K562 (cell line): ENCODE results near the gene EXOC3L1. TPM values are rescaled to one million over a fixed set of nuclear protein-coding genes. Genes with fewer than 3 reads are reported as not detected.
A peak's percentile ranks its signal among the peaks of the same experiment; 100 is the strongest.

ENCODE experiments used
- ATAC-seq: fragments of 200-7000 bp; cut with Tn5 transposase; 3 replicates; pipeline ENCODE4 v1.9.1; 2020; ENCODE audit warnings: moderate library complexity
- Bru-seq: library from RNA; stranded (reverse); fragments of 400-500 nt; gene quantifications from one replicate; lab custom pipeline; 2021; lab: Mats Ljungman, UMichigan
- BruChase-seq, 2 experiments: library from RNA; stranded (reverse); fragments of 400-500 nt; gene quantifications; one replicate each; lab custom pipeline; 2021; lab: Mats Ljungman, UMichigan
- BruUV-seq: library from RNA; stranded (reverse); fragments of 400-500 nt; replicated peaks from 2 replicates; lab custom pipeline; 2021; lab: Mats Ljungman, UMichigan
- CTCF ChIA-PET: fragments of 300-600 bp; formaldehyde crosslinking; extraction: SDS; loops from one replicate; lab custom pipeline; 2021; ENCODE audit warnings: low intra/inter-chr PET ratio; lab: Yijun Ruan, JAX
- POLR2A ChIA-PET: fragments of 300-600, 350-650 bp; sonication (Branson Sonifier 250); formaldehyde crosslinking; extraction: SDS; loops from one replicate; lab custom pipeline; 2021; ENCODE audit warnings: antibody characterized with exemption, inconsistent platforms; lab: Yijun Ruan, JAX
- DNase-seq, 4 experiments: peaks; one replicate each; pipeline versions ENCODE4 v3.0.0 to v3.0.0-alpha.2; 2011 to 2018; ENCODE audit warnings: low spot score in 3 of 4, mixed read lengths in 3 of 4; ENCODE audit errors: extremely low read depth in 1 of 4
- FAIRE-seq: peaks from 2 replicates; lab custom pipeline; 2011; peaks lifted over from hg19 to GRCh38; lab: Jason Lieb, UNC
- H2AFZ ChIP-seq: 2 replicates; pipeline ENCODE4 v1.6.0; 2011; ENCODE audit warnings: low read depth, low read length, control low read depth, inconsistent platforms
- H3K27ac ChIP-seq: fragments of 200-600 bp; 3 replicates; pipeline ENCODE4 v1.8.0; 2011; ENCODE audit warnings: low read depth, mild to moderate bottlenecking, control low read depth, inconsistent platforms, low read length, moderate library complexity, mixed read lengths; ENCODE audit errors: extremely low read depth
- H3K27me3 ChIP-seq, 2 experiments: fragments of 300-600 bp in 1 of 2; 2 replicates in 1 of 2; 3 replicates in 1 of 2; pipeline versions ENCODE4 v1.6.0 to v1.8.0; 2011; ENCODE audit warnings: inconsistent platforms in 2 of 2, low read length in 2 of 2, mild to moderate bottlenecking in 1 of 2, mixed read lengths in 1 of 2, moderate library complexity in 1 of 2; ENCODE audit not compliant: control insufficient read depth in 2 of 2, insufficient read depth in 2 of 2
- H3K36me3 ChIP-seq: fragments of 300-600 bp; 3 replicates; pipeline ENCODE4 v1.8.0; 2011; ENCODE audit warnings: mild to moderate bottlenecking, low read length, inconsistent platforms; ENCODE audit not compliant: control insufficient read depth, insufficient read depth
- H3K4me1 ChIP-seq, 2 experiments: fragments of 200-600 bp in 1 of 2; replicated peaks in 1 of 2; 2 replicates in 1 of 2; 3 replicates in 1 of 2; pipeline versions ENCODE4 v1.5.1 to v1.8.0; 2011; ENCODE audit warnings: inconsistent platforms in 2 of 2, low read length in 2 of 2, mild to moderate bottlenecking in 1 of 2, mixed read lengths in 1 of 2, moderate library complexity in 1 of 2; ENCODE audit not compliant: control insufficient read depth in 2 of 2, insufficient read depth in 2 of 2
- H3K4me2 ChIP-seq: 2 replicates; pipeline ENCODE4 v1.6.1; 2011; ENCODE audit warnings: low read length, control low read depth, inconsistent platforms, mixed read lengths; ENCODE audit not compliant: insufficient read depth
- H3K4me3 ChIP-seq: fragments of 200-600 bp; sonication (generic), shearing (Covaris generic); 2 replicates; pipeline ENCODE4 v1.5.1; 2016; ENCODE audit warnings: control low read depth, inconsistent platforms
- H3K79me2 ChIP-seq: fragments of 200-600 bp; 3 replicates; pipeline ENCODE4 v1.8.0; 2011; ENCODE audit warnings: low read length, inconsistent platforms; ENCODE audit not compliant: control insufficient read depth, insufficient read depth
- H3K9ac ChIP-seq, 2 experiments: 2 replicates each; pipeline versions ENCODE4 v1.6.0 to v1.6.1; 2011; ENCODE audit warnings: low read depth in 2 of 2, low read length in 2 of 2, control low read depth in 1 of 2, inconsistent platforms in 1 of 2, mild to moderate bottlenecking in 1 of 2, mixed read lengths in 1 of 2; ENCODE audit not compliant: insufficient read depth in 1 of 2
- H3K9me1 ChIP-seq: one replicate; pipeline ENCODE4 v1.6.0; 2011; ENCODE audit warnings: inconsistent platforms, mild to moderate bottlenecking, low read length, moderate library complexity; ENCODE audit not compliant: control insufficient read depth, insufficient read depth
- H3K9me3 ChIP-seq: replicated peaks from 2 replicates; pipeline ENCODE4 v1.5.1; 2011; ENCODE audit warnings: low read depth, low read length, inconsistent platforms; ENCODE audit not compliant: control insufficient read depth, insufficient read depth
- H4K20me1 ChIP-seq: replicated peaks from 2 replicates; pipeline ENCODE4 v1.6.1; 2011; ENCODE audit warnings: low read length, inconsistent platforms, mixed read lengths; ENCODE audit not compliant: control insufficient read depth, insufficient read depth
- GTF2E2 ChIP-seq: fragments of 200-800 bp; sonication (Bioruptor generic); IDR thresholded peaks from 2 replicates; pipeline ENCODE4 v1.6.1; 2016; ENCODE audit warnings: missing genetic modification characterization, missing compliant biosample characterization
- MCM5 ChIP-seq: fragments of 450-650 bp; IDR thresholded peaks from 2 replicates; pipeline ENCODE4 v1.6.1; 2016; ENCODE audit warnings: low read depth
- ZNF143 ChIP-seq: sonication (generic); formaldehyde crosslinking; IDR thresholded peaks from 2 replicates; pipeline ENCODE4 v1.9.0; 2022; ENCODE audit warnings: mild to moderate bottlenecking, missing genetic modification reagents
- WGBS: fragments of 100-300 bp; shearing (Covaris generic); methylation state at CpG from one replicate; pipeline ENCODE4 v1.1.6; 2016; ENCODE audit warnings: low coverage, mixed read lengths; ENCODE audit not compliant: insufficient coverage; ENCODE audit errors: missing lambda C conversion rate; 5-methylcytosine and 5-hydroxymethylcytosine counted together
- in situ Hi-C: fragments of 300-500 bp; cut with MboI; formaldehyde crosslinking; loops from 4 replicates; pipeline ENCODE4 v1.15.0; 2018; ENCODE audit warnings: inconsistent platforms, mixed read lengths
- intact Hi-C: fragments of 100-400 bp; cut with micrococcal nuclease; formaldehyde crosslinking; loops from 2 replicates; pipeline ENCODE4 v1.14.2; 2022
- long read RNA-seq, 3 experiments: library from polyadenylated mRNA in 2 of 3; library from RNA in 1 of 3; unstranded in 2 of 3; stranded (forward) in 1 of 3; transcript quantifications; one replicate each; pipeline ENCODE4 v2.0.0, GENCODE V29; 2019 to 2022
- polyA minus RNA-seq, 3 experiments: library from RNA; depleted of rRNA, polyadenylated mRNA; stranded (reverse); fragments of >200 nt; gene quantifications; 2 replicates each; pipeline ENCODE4 v1.2.3, GENCODE V29; 2011
- polyA plus RNA-seq, 8 experiments: library from polyadenylated mRNA; depleted of rRNA in 4 of 8; stranded (reverse) in 5 of 8; unstranded in 3 of 8; fragments of >200 nt; fragmentation: Nextera tagmentation in 2 of 8; fragmentation: Illumina TruSeq in 1 of 8; extraction: Ambion mirVana in 2 of 8; extraction: Trizol in 1 of 8; gene quantifications; 2 replicates each; pipeline versions ENCODE4 v1.2.1 to v1.2.3, GENCODE V29; 2011 to 2014; ENCODE audit warnings: inconsistent platforms in 1 of 8, missing spikeins in 1 of 8
- total RNA-seq, 7 experiments: library from RNA; depleted of rRNA in 6 of 7; stranded (reverse); fragments of >200 nt in 6 of 7; fragmentation: Illumina TruSeq in 2 of 7; extraction: Trizol in 2 of 7; gene quantifications; 2 replicates each; pipeline versions ENCODE4 v1.2.1 to v1.2.3, GENCODE V29; 2011 to 2021; ENCODE audit warnings: low replicate concordance in 1 of 7
- TF ChIP-seq, protein P1 (sequence below): fragments of 200-800 bp; sonication (Bioruptor generic); IDR thresholded peaks from 2 replicates; pipeline ENCODE4 v1.6.1; 2017; ENCODE audit warnings: missing genetic modification characterization, missing compliant biosample characterization

Gene EXOC3L1, protein sequence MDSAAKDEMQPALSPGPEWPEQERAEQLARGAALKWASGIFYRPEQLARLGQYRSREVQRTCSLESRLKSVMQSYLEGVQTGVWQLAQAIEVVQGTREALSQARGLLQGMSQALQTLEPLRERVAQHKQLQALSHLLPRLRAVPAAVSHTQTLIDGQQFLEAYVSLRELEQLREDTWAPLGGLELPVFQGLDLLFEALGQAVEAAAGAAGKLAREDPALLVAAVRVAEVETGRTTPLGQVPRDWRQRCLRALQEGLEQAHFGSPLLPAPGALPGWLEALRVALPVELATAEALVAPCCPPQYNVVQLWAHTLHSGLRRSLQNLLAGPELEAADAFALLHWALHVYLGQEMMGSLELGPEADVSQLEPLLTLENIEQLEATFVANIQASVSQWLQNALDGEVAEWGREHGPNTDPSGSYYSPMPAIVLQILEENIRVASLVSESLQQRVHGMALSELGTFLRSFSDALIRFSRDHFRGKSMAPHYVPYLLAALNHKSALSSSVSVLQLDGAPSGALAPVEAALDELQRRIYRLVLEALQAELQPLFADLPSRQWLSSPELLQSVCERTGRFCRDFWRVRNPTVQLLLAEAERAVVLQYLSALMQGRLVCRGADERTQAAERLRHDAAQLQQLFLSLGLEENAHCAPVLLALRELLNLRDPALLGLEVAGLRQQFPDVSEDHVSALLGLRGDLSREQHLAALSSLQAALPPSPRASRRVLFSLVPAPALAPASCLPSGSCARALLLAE
- total RNA-seq (2011; cell fraction: chromatin; rRNA removed; ENCODE audit: low replicate concordance), result not detected in 2 replicates
- total RNA-seq (2011; cell fraction: nucleolus; rRNA removed), result not detected in 2 replicates
- not detected in 2 replicates for total RNA-seq (2011; cell fraction: nucleoplasm; rRNA removed)
- total RNA-seq (2014; rRNA removed) (0.12 TPM in 1 of 2 replicates, not detected in the other), total RNA-seq (2014; rRNA removed; fragmentation: Illumina TruSeq; extraction: Trizol) (not detected in 2 replicates), total RNA-seq (2015; rRNA removed; fragmentation: Illumina TruSeq; extraction: Trizol) (not detected in 2 replicates), total RNA-seq (2021) (not detected in 2 replicates), polyA plus RNA-seq (2011; rRNA removed) (0.08 TPM in 1 of 2 replicates, not detected in the other), polyA plus RNA-seq (2014; fragmentation: Illumina TruSeq; extraction: Trizol) (not detected in 2 replicates), polyA plus RNA-seq (2014; fragmentation: Nextera tagmentation; extraction: Ambion mirVana) (not detected), polyA plus RNA-seq (2014; rRNA removed) (not detected in 2 replicates), polyA minus RNA-seq (2011; rRNA and poly(A)+ RNA removed) (not detected in 2 replicates), Bru-seq, nascent RNA (not detected), BruChase-seq, experiment 1, labeled RNA remaining after a 2-hour chase (not detected), BruChase-seq, experiment 2, labeled RNA remaining after a 6-hour chase (not detected)
- 0.04 and 0.12 TPM in 2 replicates for polyA plus RNA-seq (2011; cell fraction: cytosol; rRNA removed)
- polyA plus RNA-seq (2011; cell fraction: nucleus; rRNA removed), result 0.11 TPM in 1 of 2 replicates, not detected in the other
- polyA plus RNA-seq (2012), result 0.10 and 0.11 TPM in 2 replicates
- not detected in 2 replicates for polyA minus RNA-seq (2011; cell fraction: cytosol; rRNA and poly(A)+ RNA removed)
- polyA minus RNA-seq (2011; cell fraction: nucleus; rRNA and poly(A)+ RNA removed), result not detected in 2 replicates
- long read RNA-seq, experiment 1, result 0 reads
- long read RNA-seq, experiment 2, result 0 reads
- long read RNA-seq, experiment 3, result 0 reads

GRCh38 chr16:67190041-67190440 lies at the start of gene EXOC3L1:
EXOC3L1 (minus strand) TSS chr16:67190136; CDS start chr16:67189676, 460 bp downstream.
- no TSS peak for BruUV-seq
- Histone ChIP-seq H3K79me2 (peaks cover 38% of the 10 kb centered on the region), H3K9me3 (no peaks in the 10 kb centered on the region), H3K9ac (peak within 1 kb of the TSS; percentile 13 to 63; a peak in 2 of 4 replicates), H3K4me2 (peak within 1 kb of the TSS; percentile 97), H3K4me1 (peaks cover 42 to 72% of the 10 kb centered on the region in 2 experiments), H4K20me1 (peaks cover 7% of the 10 kb centered on the region; the same call in 1 of the 2 replicates), H3K4me3 (no peak within 1 kb of the TSS), H3K27ac (peak within 1 kb of the TSS; percentile 11; the same call in 1 of the 3 replicates), H3K9me1 (no peaks in the 10 kb centered on the region), H3K27me3 (no peaks in the 10 kb centered on the region), H3K36me3 (peaks cover 23% of the 10 kb centered on the region), H2AFZ (peak within 1 kb of the TSS; percentile 25)
- FAIRE-seq (no peak), DNase-seq (no peak), ATAC-seq (no peak)
- in situ Hi-C loops (no loop called here), intact Hi-C loops (loop anchor here (5.0 kb wide), 1 partner anchor 37 kb away; the partner anchor contains the start of gene TMEM208)
- TF ChIP-seq, protein P1, sequence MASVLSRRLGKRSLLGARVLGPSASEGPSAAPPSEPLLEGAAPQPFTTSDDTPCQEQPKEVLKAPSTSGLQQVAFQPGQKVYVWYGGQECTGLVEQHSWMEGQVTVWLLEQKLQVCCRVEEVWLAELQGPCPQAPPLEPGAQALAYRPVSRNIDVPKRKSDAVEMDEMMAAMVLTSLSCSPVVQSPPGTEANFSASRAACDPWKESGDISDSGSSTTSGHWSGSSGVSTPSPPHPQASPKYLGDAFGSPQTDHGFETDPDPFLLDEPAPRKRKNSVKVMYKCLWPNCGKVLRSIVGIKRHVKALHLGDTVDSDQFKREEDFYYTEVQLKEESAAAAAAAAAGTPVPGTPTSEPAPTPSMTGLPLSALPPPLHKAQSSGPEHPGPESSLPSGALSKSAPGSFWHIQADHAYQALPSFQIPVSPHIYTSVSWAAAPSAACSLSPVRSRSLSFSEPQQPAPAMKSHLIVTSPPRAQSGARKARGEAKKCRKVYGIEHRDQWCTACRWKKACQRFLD (CRISPR knock-in tag), result 0 out of 2 replicates have a peak, but pooled peaks have one; percentile 33
- TF ChIP-seq GTF2E2 (no peak), ZNF143 (CRISPR knock-in tag) (no peak), MCM5 (no peak)
- 36% methylated on average over 4 of the region's 6 CpGs for WGBS
- ChIA-PET POLR2A (interaction anchor here (0.6 to 1.1 kb wide), 6 partner anchors 13 to 88 kb away, joined by 3 to 4 read pairs (median 4); partner anchors contain the start of genes FBXL8 and TRADD), CTCF (interaction anchor here (0.7 kb wide), 1 partner anchor 29 kb away, joined by 3 read pairs; no protein-coding TSS in a partner anchor)
